Calu3 (cell line): ENCODE measurements around the gene CENPO. TPM values are rescaled to one million over a fixed set of nuclear protein-coding genes. Genes with fewer than 3 reads are reported as not detected.

Experiments used
- Bru-seq: library from RNA; stranded (reverse); fragments of 400-500 nt; gene quantifications from one replicate; lab custom pipeline; 2021; lab: Mats Ljungman, UMichigan
- BruChase-seq, 2 experiments: library from RNA; stranded (reverse); fragments of 400-500 nt; gene quantifications; one replicate each; lab custom pipeline; 2021; lab: Mats Ljungman, UMichigan
- BruUV-seq: library from RNA; stranded (reverse); fragments of 400-500 nt; replicated peaks from 2 replicates; lab custom pipeline; 2021; lab: Mats Ljungman, UMichigan
- CTCF ChIA-PET: fragments of 300-600 bp; sonication (Branson Sonifier 250); formaldehyde crosslinking; loops from one replicate; lab custom pipeline; 2022; ENCODE audit warnings: antibody characterized with exemption; lab: Charles Lee
- DNase-seq: peaks from one replicate; pipeline ENCODE4 v3.0.0; 2022
- H3K27ac Mint-ChIP-seq: one replicate; pipeline ENCODE4 v1.8.0; 2022; ENCODE audit warnings: mixed read lengths; ENCODE audit not compliant: unreplicated experiment
- H3K27me3 Mint-ChIP-seq: one replicate; pipeline ENCODE4 v1.8.0; 2022; ENCODE audit warnings: mixed read lengths; ENCODE audit not compliant: unreplicated experiment
- H3K36me3 Mint-ChIP-seq: one replicate; pipeline ENCODE4 v1.8.0; 2022; ENCODE audit warnings: mild to moderate bottlenecking, moderate library complexity, mixed read lengths; ENCODE audit not compliant: insufficient read depth, unreplicated experiment
- H3K4me1 Mint-ChIP-seq: one replicate; pipeline ENCODE4 v1.8.0; 2022; ENCODE audit warnings: mild to moderate bottlenecking, low read depth, mixed read lengths; ENCODE audit not compliant: unreplicated experiment
- H3K4me3 Mint-ChIP-seq: one replicate; pipeline ENCODE4 v1.8.0; 2022; ENCODE audit warnings: mild to moderate bottlenecking, low read depth, moderate library complexity, mixed read lengths; ENCODE audit not compliant: unreplicated experiment
- H3K9me3 Mint-ChIP-seq: one replicate; pipeline ENCODE4 v1.8.0; 2022; ENCODE audit warnings: low read depth, mixed read lengths; ENCODE audit not compliant: unreplicated experiment
- CTCF ChIP-seq: fragments of 200-600 bp; IDR thresholded peaks from one replicate; pipeline ENCODE4 v1.8.0; 2022; ENCODE audit warnings: antibody characterized with exemption; ENCODE audit not compliant: unreplicated experiment
- intact Hi-C: fragments of 100-400 bp; cut with micrococcal nuclease; formaldehyde crosslinking; loops from one replicate; pipeline ENCODE4 v1.10.0; 2022; ENCODE audit not compliant: unreplicated experiment
- long read RNA-seq: library from polyadenylated mRNA; stranded (forward); transcript quantifications from one replicate; pipeline ENCODE4 v2.0.0, GENCODE V29; 2022
- total RNA-seq: library from RNA; stranded (reverse); gene quantifications from 2 replicates; pipeline ENCODE4 v1.2.3, GENCODE V29; 2022

The CENPO gene, protein sequence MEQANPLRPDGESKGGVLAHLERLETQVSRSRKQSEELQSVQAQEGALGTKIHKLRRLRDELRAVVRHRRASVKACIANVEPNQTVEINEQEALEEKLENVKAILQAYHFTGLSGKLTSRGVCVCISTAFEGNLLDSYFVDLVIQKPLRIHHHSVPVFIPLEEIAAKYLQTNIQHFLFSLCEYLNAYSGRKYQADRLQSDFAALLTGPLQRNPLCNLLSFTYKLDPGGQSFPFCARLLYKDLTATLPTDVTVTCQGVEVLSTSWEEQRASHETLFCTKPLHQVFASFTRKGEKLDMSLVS
- total RNA-seq, result 38.9 and 43.1 TPM in 2 replicates
- Bru-seq, nascent RNA, result percentile 90 among the genes with signal in this experiment
- BruChase-seq, experiment 1, labeled RNA remaining after a 6-hour chase, result percentile 85 among the genes with signal in this experiment
- BruChase-seq, experiment 2, labeled RNA remaining after a 2-hour chase, result percentile 90 among the genes with signal in this experiment
- long read RNA-seq, full-length matches to known transcripts, result 8 of 36 reads
- long read RNA-seq, partial matches to known transcripts, result 4 of 36 reads
- long read RNA-seq, other reads (novel, unspliced or antisense), result 24 of 36 reads

DNA sequence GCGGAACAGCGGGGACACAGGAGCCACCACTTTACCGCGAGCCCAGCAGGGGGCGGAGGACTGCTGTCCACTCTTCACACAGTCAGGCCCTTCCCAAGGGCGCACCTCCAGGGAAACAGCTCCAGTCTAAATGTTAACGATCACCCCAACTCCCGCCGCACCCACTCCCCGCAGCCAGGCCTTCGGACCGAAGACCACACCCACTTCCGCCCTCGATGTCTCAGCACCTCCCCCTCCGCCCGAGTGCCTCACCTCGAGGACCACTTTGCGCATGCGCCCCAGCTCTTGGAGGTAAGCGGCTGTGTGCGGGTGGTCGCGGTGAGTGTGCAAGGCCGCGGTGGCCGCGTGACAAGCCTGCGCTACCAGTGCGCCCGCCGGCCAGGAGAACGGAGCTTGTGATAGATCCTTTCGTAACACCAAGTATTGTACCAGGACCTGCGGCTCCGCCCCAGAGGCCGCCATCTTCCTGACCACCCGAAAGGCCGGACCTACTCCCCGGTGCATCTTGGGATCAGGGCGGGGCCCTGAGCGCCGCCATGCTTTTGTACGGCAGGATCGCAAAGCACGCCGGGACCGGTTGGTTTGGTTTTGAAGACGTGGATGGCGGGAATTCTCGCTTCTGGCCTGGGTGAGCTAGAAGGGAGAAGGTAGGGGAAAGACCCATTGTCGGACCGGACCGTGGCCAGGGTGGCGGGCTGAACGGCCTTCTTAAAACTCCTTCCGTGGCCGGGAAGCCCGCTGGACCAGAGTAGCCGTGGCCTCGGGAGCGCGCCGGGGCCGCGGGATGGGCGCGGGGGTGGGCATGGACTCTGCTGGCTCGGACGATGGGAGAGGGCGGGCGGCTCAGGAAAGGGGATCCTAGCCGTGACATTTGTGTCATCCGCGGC, at the start of gene CENPO, which contains the start of gene PTRHD1:
Gene CENPO (plus strand): TSS at position 552 of the 887 bp plus-strand sequence. CDS start 495 bp downstream, outside the sequence.
Gene PTRHD1 (minus strand): TSS at position 518 of the 887 bp plus-strand sequence. CDS start 14 bp downstream, at position 504.
- no peaks in the 10 kb centered on the region for H3K9me3 Mint-ChIP-seq
- H3K36me3 Mint-ChIP-seq, result peaks cover 44% of the 10 kb centered on the region
- H3K27ac Mint-ChIP-seq, result peak within 1 kb of the TSS; percentile 93
- H3K4me3 Mint-ChIP-seq, result peak within 1 kb of the TSS; percentile 83
- intact Hi-C loops, result no loop called here
- peak; percentile 77 for TF ChIP-seq CTCF
- DNase-seq, result peak; percentile 96
- H3K4me1 Mint-ChIP-seq, result peaks cover 35% of the 10 kb centered on the region
- CTCF ChIA-PET, result interaction anchor here (0.5 to 2.0 kb wide), 12 partner anchors 14 to 717 kb away, joined by 3 to 14 read pairs (median 4); partner anchors contain the start of gene SF3B6
- BruUV-seq, result no TSS peak
- no peaks in the 10 kb centered on the region for H3K27me3 Mint-ChIP-seq

DNA sequence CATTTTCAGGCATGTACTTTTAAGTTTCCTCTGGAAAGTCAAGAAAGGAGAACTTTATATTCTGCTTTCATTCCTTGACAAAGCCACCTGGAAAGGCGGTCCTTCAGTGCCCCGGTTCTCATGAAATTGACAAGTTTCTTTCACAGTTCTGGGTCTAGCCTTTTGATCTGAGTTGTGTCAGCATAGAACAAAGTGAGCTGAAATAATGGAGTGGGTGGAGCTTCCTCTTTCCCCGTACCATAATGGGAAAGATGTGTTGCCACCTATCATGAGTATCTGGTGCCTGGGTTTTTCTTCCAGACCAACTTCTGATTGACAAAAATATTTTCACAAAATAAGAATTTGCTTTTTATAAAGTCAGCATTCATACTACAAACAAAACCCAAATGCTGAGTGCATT, 49.3 kb upstream of the CENPO start:
- BruUV-seq, result no TSS peak
- intact Hi-C loops, result no loop called here
- H3K4me1 Mint-ChIP-seq, result no peaks in the 10 kb centered on the region
- H3K4me3 Mint-ChIP-seq, result no peak overlapping the region
- DNase-seq, result no peak
- no peaks in the 10 kb centered on the region for H3K36me3 Mint-ChIP-seq
- no peaks in the 10 kb centered on the region for H3K27me3 Mint-ChIP-seq
- H3K9me3 Mint-ChIP-seq, result no peaks in the 10 kb centered on the region
- CTCF ChIA-PET, result no interaction called here
- TF ChIP-seq CTCF, result no peak
- H3K27ac Mint-ChIP-seq, result no peak overlapping the region

DNA sequence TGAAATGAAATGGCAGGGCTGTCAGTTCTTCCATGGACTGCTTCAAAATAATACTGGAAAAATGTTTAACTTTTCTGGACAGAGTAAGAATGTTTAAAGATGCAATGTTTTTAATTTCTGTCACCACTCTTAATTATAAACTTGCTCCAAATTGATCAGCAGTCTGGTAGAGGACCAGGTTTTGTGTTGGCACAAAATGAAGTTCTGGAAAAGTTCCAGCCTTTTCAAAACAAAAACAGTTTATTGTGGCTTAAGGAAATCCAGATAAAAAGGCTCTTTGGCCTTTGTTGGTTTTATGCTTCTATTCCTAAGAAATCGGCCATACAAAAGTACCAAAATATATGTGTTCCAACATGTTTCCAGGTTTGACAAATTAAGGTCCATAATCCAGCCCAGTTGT, 48.9 kb upstream of the CENPO start:
- Mint-ChIP-seq H3K9me3 (no peaks in the 10 kb centered on the region), H3K4me1 (no peaks in the 10 kb centered on the region), H3K36me3 (no peaks in the 10 kb centered on the region), H3K27ac (no peak overlapping the region), H3K27me3 (no peaks in the 10 kb centered on the region), H3K4me3 (no peak overlapping the region)
- CTCF ChIA-PET, result no interaction called here
- no peak for TF ChIP-seq CTCF
- no peak for DNase-seq
- BruUV-seq, result no TSS peak
- intact Hi-C loops, result no loop called here

GRCh38 chr2:24745825-24746224, 47.4 kb upstream of the CENPO start:
- Mint-ChIP-seq H3K27me3 (no peaks in the 10 kb centered on the region), H3K4me1 (no peaks in the 10 kb centered on the region), H3K27ac (no peak overlapping the region), H3K4me3 (no peak overlapping the region), H3K9me3 (no peaks in the 10 kb centered on the region), H3K36me3 (no peaks in the 10 kb centered on the region)
- intact Hi-C loops, result no loop called here
- no TSS peak for BruUV-seq
- TF ChIP-seq CTCF, result no peak
- CTCF ChIA-PET, result interaction anchor here (0.6 kb wide), 1 partner anchor 14 kb away, joined by 3 read pairs; no protein-coding TSS in a partner anchor
- no peak for DNase-seq
